Left ventricle myocardium superior (tissue), 1 donor: Measurements from ENCODE around the gene MTX2. TPM values are rescaled to one million over a fixed set of nuclear protein-coding genes. Genes with fewer than 3 reads are reported as not detected.
"Not testable (repeated sequence)": the region's sequence is repeated elsewhere in the genome, so short reads cannot be mapped to it uniquely, and the experiment has no call there.

ENCODE experiments used
- ATAC-seq: fragments of 200-7000 bp; cut with Tn5 transposase; one replicate; pipeline ENCODE4 v1.9.1; 2020; ENCODE audit warnings: mild to moderate bottlenecking, moderate library complexity
- DNase-seq: peaks from one replicate; pipeline ENCODE4 v3.0.0-alpha.2; 2020
- intact Hi-C: fragments of 100-400 bp; cut with micrococcal nuclease; formaldehyde crosslinking; loops from one replicate; pipeline ENCODE4 v1.11.0; 2022
- total RNA-seq: library from RNA; stranded (reverse); fragmentation: NEBNext Ultra II Directional; extraction: Animal tissue kit (Norgen Biotek cat#: 25700); gene quantifications from one replicate; pipeline ENCODE4 v1.2.1, GENCODE V29; 2021
- donor health status: DM: no; HTN: yes; CAD: no; lungs with severe emphysema.

MTX2 gene
- total RNA-seq, 1 donor from 2014 or later = 55.4 TPM

DNA sequence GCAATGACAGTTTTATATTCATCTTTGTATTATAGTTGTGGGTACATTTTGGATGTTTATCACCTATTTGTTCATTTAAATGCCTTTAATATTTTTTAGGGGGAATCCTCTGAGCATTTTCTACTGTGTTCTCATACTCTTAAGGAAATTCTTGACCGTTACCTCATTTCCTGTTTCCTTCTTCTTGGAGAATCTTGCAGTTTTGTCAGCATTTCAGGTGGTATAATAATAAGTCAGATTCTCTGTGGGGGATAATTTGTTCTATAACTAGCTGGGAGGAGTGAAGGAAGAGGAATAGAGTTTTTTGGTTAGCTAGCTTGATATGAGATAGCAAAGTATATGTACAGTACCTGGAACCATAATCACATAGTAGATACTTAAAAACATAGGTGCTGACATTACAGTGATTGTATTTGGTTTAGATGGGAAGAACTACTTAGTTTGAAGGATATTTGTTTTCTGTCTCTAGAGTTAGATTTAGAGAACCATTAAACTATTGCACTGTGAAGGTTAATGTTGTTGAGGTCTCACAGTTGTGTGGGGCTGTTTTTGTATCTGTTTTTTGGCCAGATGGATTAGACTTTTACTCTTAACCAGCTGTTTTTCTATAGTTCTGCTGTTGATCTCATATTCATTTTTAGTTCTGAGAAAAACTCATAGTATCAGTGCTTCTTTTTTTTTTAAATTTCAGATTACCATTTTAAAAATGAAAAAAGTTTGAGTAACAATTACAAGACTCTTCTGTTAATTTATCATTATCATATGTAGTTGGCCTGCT is 14.2 kb downstream of the MTX2 start:
- DNase-seq = no peak
- ATAC-seq = no peak
- intact Hi-C loops = no loop called here

- ATAC-seq (no peak), DNase-seq (no peak)
- intact Hi-C loops = no loop called here
Observed at GRCh38 chr2:176284461-176285049, 15.3 kb downstream of the MTX2 start.

DNA sequence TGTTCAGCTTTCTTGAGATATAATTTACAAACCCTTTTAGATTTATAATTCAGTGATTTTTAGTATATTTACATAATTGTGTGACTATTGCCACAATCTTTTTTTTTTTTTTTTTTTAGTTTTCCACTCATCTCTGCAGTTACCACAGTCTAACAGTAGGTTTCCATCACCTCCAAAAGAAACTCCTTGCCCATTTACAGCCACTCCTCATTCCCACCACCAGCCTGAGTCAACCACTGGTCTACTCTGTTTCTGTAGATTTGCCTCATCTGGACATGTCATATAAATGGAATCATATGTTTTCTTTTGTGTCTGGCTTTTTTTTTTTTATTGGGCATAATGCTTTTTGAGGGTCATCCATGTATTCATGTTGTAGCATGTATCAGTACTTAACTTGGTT is 16.1 kb downstream of the MTX2 start:
- ATAC-seq (no peak), DNase-seq (no peak)
- intact Hi-C loops = no loop called here

GRCh38 chr2:176291335-176291734 is 22.1 kb downstream of the MTX2 start:
- intact Hi-C loops = no loop called here
- no peak for ATAC-seq
- no peak for DNase-seq

GRCh38 chr2:176291809-176292283 is 22.6 kb downstream of the MTX2 start:
- ATAC-seq (peak; percentile 76), DNase-seq (no peak)
- intact Hi-C loops = no loop called here

- DNase-seq (no peak), ATAC-seq (no peak)
- intact Hi-C loops = no loop called here
Observed at GRCh38 chr2:176292608-176293007, 23.4 kb downstream of the MTX2 start.

- intact Hi-C loops = no loop called here
- ATAC-seq (no peak), DNase-seq (no peak)
Observed at GRCh38 chr2:176293334-176293733, 24.1 kb downstream of the MTX2 start.

GRCh38 chr2:176297067-176297466 is 27.8 kb downstream of the MTX2 start:
- intact Hi-C loops = no loop called here
- ATAC-seq (no peak), DNase-seq (no peak)

- ATAC-seq (no peak), DNase-seq (no peak)
- intact Hi-C loops = no loop called here
Observed at GRCh38 chr2:176297737-176298136, 28.5 kb downstream of the MTX2 start.

GRCh38 chr2:176306020-176306419 is 36.8 kb downstream of the MTX2 start:
- intact Hi-C loops, DNase-seq, ATAC-seq: not testable (repeated sequence)

GRCh38 chr2:176317199-176317598 is 48.0 kb downstream of the MTX2 start:
- DNase-seq (no peak), ATAC-seq (no peak)
- intact Hi-C loops = no loop called here

GRCh38 chr2:176317623-176318065 is 48.4 kb downstream of the MTX2 start:
- intact Hi-C loops = no loop called here
- DNase-seq (no peak), ATAC-seq (no peak)

GRCh38 chr2:176321916-176322315 is 52.7 kb downstream of the MTX2 start:
- no peak for ATAC-seq

DNA sequence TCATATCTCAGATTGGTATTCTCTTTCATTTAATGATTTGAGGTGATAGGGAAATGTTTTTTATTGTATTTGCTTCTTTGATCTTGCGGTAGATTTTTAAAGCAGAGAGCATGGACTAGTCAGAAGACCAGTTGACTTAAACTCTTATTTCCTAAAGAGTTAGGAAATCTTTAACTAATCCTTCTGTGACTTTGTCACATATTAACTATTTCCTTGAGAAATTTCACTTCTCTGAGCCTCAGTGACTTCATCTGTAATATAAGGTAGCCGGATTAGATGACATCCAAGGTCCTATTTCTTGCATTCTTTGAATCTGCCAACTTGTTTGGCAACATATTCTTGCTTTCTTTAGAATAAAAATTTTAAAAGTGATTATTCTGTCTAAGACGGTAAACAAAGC is 55.6 kb downstream of the MTX2 start:
- no peak for ATAC-seq

More at GRCh38 chr2:176321916-176322315, 52.7 kb downstream of the MTX2 start:
- no peak for DNase-seq
- intact Hi-C loops = no loop called here

DNA sequence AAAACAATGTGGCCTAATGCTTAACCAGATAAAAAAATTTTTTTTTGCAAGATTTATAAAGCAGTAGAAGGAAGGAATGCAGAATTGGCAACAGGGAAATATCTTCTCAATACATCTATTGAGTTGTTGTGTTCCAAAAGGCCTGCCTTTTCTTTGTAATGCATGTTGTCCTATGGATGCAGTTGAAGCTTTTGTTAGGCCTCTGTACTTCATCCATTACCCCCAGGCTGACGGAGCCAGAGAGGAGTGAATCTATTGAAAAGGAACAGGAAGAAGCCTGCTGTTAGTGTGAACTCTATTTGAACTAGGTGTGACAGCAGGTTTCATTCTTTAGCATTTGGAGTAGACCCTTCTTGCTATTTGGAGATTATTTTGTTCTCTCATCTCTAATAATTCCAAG is 56.5 kb downstream of the MTX2 start:
- intact Hi-C loops = no loop called here
- ATAC-seq = no peak
- DNase-seq = no peak

More for the DNA sequence above, 55.6 kb downstream of the MTX2 start:
- DNase-seq = no peak
- intact Hi-C loops = no loop called here

GRCh38 chr2:176328149-176328548 is 58.9 kb downstream of the MTX2 start:
- intact Hi-C loops = no loop called here
- DNase-seq (no peak), ATAC-seq (no peak)

- DNase-seq (no peak), ATAC-seq (no peak)
- intact Hi-C loops = no loop called here
Observed at GRCh38 chr2:176330612-176331011, 61.4 kb downstream of the MTX2 start.

DNA sequence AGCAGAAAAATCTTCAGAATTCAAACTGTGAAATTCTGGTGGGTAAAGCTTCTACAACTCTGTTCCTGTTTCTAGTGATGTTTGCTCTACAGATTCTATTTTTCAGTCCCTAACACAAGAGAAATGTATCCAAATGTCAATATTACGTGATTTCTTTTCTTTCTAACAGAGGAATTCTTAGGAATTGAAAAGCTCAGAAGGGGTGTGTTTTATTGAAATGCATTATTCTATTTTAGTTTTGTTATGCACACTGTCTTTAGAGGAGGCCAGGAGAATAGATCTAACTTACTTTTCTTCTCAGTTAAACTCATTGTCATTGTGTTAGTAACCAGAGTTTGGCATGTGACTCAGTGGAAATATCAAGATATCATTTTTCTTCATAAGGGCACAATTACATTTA is 62.4 kb downstream of the MTX2 start:
- ATAC-seq = no peak
- intact Hi-C loops = no loop called here
- DNase-seq = no peak

DNA sequence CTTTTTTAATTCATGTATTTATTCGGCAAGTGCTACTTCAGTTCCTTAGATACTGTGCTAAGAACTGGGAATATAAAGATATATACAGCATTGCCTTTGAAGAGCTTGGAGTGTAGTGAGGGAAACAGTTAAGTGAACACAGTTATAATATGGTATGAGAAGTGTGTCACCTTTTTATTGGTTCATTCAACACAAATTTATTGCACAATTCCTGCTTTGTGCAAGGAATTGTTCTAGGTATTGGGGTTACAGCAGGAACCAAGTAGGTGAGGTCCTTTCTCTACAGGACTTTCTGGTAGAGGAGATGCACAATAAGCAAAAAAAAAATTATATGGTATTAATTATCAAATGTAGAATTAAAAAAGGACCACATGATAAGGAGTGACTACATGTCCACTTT is 65.5 kb downstream of the MTX2 start:
- DNase-seq = no peak
- ATAC-seq = no peak
- intact Hi-C loops = no loop called here

GRCh38 chr2:176338395-176338794 is 69.2 kb downstream of the MTX2 start:
- DNase-seq (no peak), ATAC-seq (no peak)
- intact Hi-C loops = no loop called here

GRCh38 chr2:176339208-176339607 is 70.0 kb downstream of the MTX2 start:
- DNase-seq (no peak), ATAC-seq (no peak)
- intact Hi-C loops = no loop called here
